Measurements from ENCODE around the gene PRDM16. TPM values are rescaled to one million over a fixed set of nuclear protein-coding genes. Genes with fewer than 3 reads are reported as not detected.

Gene PRDM16
- polyA plus RNA-seq, 2 of the 4 experiments (the other 2 are of a cell fraction) = 0.03 to 0.35 TPM

- TF ChIP-seq MAX (IDR thresholded peaks at IDR 0.05) (no peak), BHLHE40 (IDR thresholded peaks at IDR 0.05; ENCODE audit: low read depth, low read length) (no peak), PHF8 (IDR thresholded peaks at IDR 0.05; ENCODE audit: borderline replicate concordance, low read depth) (no peak), RAD21 (conservative IDR thresholded peaks at IDR 0.05 in 1 of 2, IDR thresholded peaks at IDR 0.05 in 1 of 2) (no peak), HOXB13 (CRISPR knock-in tag; IDR thresholded peaks at IDR 0.05; ENCODE audit: low read depth) (no peak)
These were observed 294.8 kb downstream of the PRDM16 start (continued) for GRCh38 chr1:3363756-3364155.

- Histone ChIP-seq H3K4me2 (no peak overlapping the region), H3K27ac (no peak overlapping the region), H3K4me1 (no peaks in the 10 kb centered on the region), H3K4me3 (no peak overlapping the region), H3K9me3 (no peaks in the 10 kb centered on the region)
- 74% methylated on average over 4 of the region's 18 CpGs for WGBS (ENCODE audit: missing lambda C conversion rate)
- DNase-seq (ENCODE audit: low read depth in 1 of 2, low spot score in 1 of 2) (no peak), ATAC-seq (no peak), FAIRE-seq (no peak)
- CTCF ChIA-PET = no interaction called here
- POLR2A ChIA-PET = no interaction called here
- TF ChIP-seq RAD21 (conservative IDR thresholded peaks at IDR 0.05 in 1 of 2, IDR thresholded peaks at IDR 0.05 in 1 of 2) (no peak), SMC3 (IDR thresholded peaks at IDR 0.05) (no peak)
These were observed 295.5 kb downstream of the PRDM16 start for GRCh38 chr1:3364551-3364950.

- Histone ChIP-seq H3K4me3 (no peak overlapping the region), H3K27ac (no peak overlapping the region), H3K4me2 (no peak overlapping the region), H3K9me3 (no peaks in the 10 kb centered on the region), H3K4me1 (no peaks in the 10 kb centered on the region)
- FAIRE-seq = no peak
- no peak for ATAC-seq
- TF ChIP-seq HOXA7 (CRISPR knock-in tag; IDR thresholded peaks at IDR 0.05) (no peak), FOXS1 (CRISPR knock-in tag; IDR thresholded peaks at IDR 0.05) (no peak), RAD21 (conservative IDR thresholded peaks at IDR 0.05 in 1 of 2, IDR thresholded peaks at IDR 0.05 in 1 of 2) (no peak)
- CTCF ChIA-PET = no interaction called here
- WGBS (ENCODE audit: missing lambda C conversion rate) = 60% methylated on average over 1 of the region's 11 CpGs
- no peak for DNase-seq (ENCODE audit: low read depth in 1 of 2, low spot score in 1 of 2)
- POLR2A ChIA-PET = no interaction called here
These were observed 296.0 kb downstream of the PRDM16 start for GRCh38 chr1:3364983-3365382.

- TF ChIP-seq SREBF2 (IDR thresholded peaks at IDR 0.05) (no peak), MYC (IDR thresholded peaks at IDR 0.05; ENCODE audit: borderline replicate concordance, low read length) (no peak), EHF (CRISPR knock-in tag; IDR thresholded peaks at IDR 0.05) (no peak), CBX8 (IDR thresholded peaks at IDR 0.05) (no peak), HEYL (CRISPR knock-in tag; IDR thresholded peaks at IDR 0.05) (no peak), FOSB (CRISPR knock-in tag; IDR thresholded peaks at IDR 0.05) (no peak), ELK1 (IDR thresholded peaks at IDR 0.05; ENCODE audit: low read depth, low read length) (no peak), HDAC2 (IDR thresholded peaks at IDR 0.05) (no peak), MAZ (IDR thresholded peaks at IDR 0.05; ENCODE audit: borderline replicate concordance, low read depth, low read length) (no peak), CHD4 (IDR thresholded peaks at IDR 0.05; ENCODE audit: borderline replicate concordance) (no peak), KDM1A (IDR thresholded peaks at IDR 0.05; ENCODE audit: low read depth) (no peak), JUNB (IDR thresholded peaks at IDR 0.05) (no peak), ESRRA (IDR thresholded peaks at IDR 0.05; ENCODE audit: borderline replicate concordance, low read length) (no peak), PHF8 (IDR thresholded peaks at IDR 0.05; ENCODE audit: borderline replicate concordance, low read depth) (no peak), HMGXB4 (CRISPR knock-in tag; IDR thresholded peaks at IDR 0.05; ENCODE audit: borderline replicate concordance) (no peak), GATA3 (IDR thresholded peaks at IDR 0.05; ENCODE audit: borderline replicate concordance) (no peak)
- CTCF ChIA-PET = no interaction called here
- ATAC-seq = no peak
These were observed 296.6 kb downstream of the PRDM16 start for GRCh38 chr1:3365523-3366125.

More at GRCh38 chr1:3365523-3366125, 296.6 kb downstream of the PRDM16 start:
- Histone ChIP-seq H3K4me3 (no peak overlapping the region), H3K27ac (no peak overlapping the region), H3K4me1 (no peaks in the 10 kb centered on the region), H3K4me2 (no peak overlapping the region), H3K9me3 (no peaks in the 10 kb centered on the region)
- POLR2A ChIA-PET = no interaction called here
- DNase-seq (ENCODE audit: low read depth in 1 of 2, low spot score in 1 of 2) (no peak), FAIRE-seq (no peak)
- 49% methylated on average over 16 of the region's 22 CpGs for WGBS (ENCODE audit: missing lambda C conversion rate)

Measured in A549 (cell line).